WERI-Rb-1 (cell line): Measurements from ENCODE around the gene PRMT7.

Experiments
- DNase-seq: peaks from one replicate; pipeline ENCODE4 v3.0.0-alpha.2; 2020
- H3K27ac ChIP-seq: fragments of 250-450 bp; sonication (Bioruptor Pico); 2 replicates; pipeline ENCODE4 v1.5.1; 2020; ENCODE audit warnings: mild to moderate bottlenecking, moderate library complexity
- H3K27me3 ChIP-seq: fragments of 250-450 bp; sonication (Bioruptor Pico); 2 replicates; pipeline ENCODE4 v1.5.1; 2021; ENCODE audit warnings: mild to moderate bottlenecking, low read depth, moderate library complexity; ENCODE audit not compliant: insufficient read depth, severe bottlenecking
- H3K36me3 ChIP-seq: fragments of 250-450 bp; sonication (Bioruptor Pico); 2 replicates; pipeline ENCODE4 v1.5.1; 2020; ENCODE audit warnings: mild to moderate bottlenecking, moderate library complexity
- H3K4me3 ChIP-seq: 2 replicates; pipeline ENCODE4 v1.5.1; 2011; ENCODE audit warnings: low read depth, mild to moderate bottlenecking, control low read depth, low read length
- H3K9me3 ChIP-seq: fragments of 250-450 bp; sonication (Bioruptor Pico); 2 replicates; pipeline ENCODE4 v1.5.1; 2021; ENCODE audit warnings: mild to moderate bottlenecking, moderate library complexity; ENCODE audit not compliant: severe bottlenecking
- TF ChIP-seq, protein P1 (sequence below): IDR thresholded peaks from 2 replicates; pipeline ENCODE4 v1.5.1; 2011; ENCODE audit warnings: low read depth, mild to moderate bottlenecking, control low read depth, inconsistent platforms, low read length

PRMT7 gene

DNA sequence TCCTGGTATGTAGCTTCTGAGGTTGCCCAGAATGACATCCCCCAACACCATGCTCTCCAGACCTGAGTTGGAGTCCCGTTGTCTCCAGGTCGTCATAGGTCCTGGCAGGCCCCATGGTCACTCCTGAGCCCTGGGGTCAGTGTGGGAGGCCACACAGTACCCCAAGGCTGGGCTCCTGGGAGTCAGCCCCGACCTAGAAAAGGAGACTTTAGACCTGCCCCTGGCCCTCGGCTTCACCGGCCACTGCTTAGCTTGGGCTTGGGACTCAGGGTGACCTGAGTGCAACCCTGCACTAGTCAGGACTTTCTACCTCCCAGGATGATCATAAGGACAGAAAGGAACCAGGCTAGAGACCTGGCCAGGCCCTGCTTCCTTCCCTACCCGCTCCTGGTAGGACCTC lies 65.8 kb downstream of the PRMT7 start:
- H3K36me3 ChIP-seq: no peaks in the 10 kb centered on the region
- H3K4me3 ChIP-seq: no peak overlapping the region
- H3K27ac ChIP-seq: no peak overlapping the region
- TF ChIP-seq, protein P1, sequence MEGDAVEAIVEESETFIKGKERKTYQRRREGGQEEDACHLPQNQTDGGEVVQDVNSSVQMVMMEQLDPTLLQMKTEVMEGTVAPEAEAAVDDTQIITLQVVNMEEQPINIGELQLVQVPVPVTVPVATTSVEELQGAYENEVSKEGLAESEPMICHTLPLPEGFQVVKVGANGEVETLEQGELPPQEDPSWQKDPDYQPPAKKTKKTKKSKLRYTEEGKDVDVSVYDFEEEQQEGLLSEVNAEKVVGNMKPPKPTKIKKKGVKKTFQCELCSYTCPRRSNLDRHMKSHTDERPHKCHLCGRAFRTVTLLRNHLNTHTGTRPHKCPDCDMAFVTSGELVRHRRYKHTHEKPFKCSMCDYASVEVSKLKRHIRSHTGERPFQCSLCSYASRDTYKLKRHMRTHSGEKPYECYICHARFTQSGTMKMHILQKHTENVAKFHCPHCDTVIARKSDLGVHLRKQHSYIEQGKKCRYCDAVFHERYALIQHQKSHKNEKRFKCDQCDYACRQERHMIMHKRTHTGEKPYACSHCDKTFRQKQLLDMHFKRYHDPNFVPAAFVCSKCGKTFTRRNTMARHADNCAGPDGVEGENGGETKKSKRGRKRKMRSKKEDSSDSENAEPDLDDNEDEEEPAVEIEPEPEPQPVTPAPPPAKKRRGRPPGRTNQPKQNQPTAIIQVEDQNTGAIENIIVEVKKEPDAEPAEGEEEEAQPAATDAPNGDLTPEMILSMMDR: no peak
- no peak for DNase-seq
- H3K9me3 ChIP-seq: no peaks in the 10 kb centered on the region
- H3K27me3 ChIP-seq: no peaks in the 10 kb centered on the region

DNA sequence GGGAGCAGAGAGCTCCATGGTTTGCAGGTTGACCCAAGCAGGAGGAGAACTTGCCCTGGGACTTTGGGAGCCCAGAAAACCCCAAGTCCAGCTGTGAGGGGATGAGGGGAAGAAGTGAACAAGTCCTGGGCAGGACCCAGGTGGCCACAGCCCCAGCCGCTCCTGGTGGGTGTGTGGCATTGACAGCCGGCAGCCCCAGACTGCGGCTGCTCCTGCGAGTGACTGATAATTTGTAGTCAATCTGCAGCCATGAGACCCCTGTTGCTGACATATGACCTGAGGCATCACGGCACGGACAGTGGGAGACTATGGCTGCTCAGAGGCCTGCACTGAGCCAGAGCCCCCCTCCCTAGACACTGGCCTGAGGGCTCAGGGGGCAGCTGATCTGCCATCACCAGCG lies 66.4 kb downstream of the PRMT7 start:
- H3K4me3 ChIP-seq: no peak overlapping the region
- no peak for DNase-seq
- no peaks in the 10 kb centered on the region for H3K9me3 ChIP-seq
- TF ChIP-seq, protein P1: no peak
- H3K36me3 ChIP-seq: no peaks in the 10 kb centered on the region
- no peak overlapping the region for H3K27ac ChIP-seq
- no peaks in the 10 kb centered on the region for H3K27me3 ChIP-seq

DNA sequence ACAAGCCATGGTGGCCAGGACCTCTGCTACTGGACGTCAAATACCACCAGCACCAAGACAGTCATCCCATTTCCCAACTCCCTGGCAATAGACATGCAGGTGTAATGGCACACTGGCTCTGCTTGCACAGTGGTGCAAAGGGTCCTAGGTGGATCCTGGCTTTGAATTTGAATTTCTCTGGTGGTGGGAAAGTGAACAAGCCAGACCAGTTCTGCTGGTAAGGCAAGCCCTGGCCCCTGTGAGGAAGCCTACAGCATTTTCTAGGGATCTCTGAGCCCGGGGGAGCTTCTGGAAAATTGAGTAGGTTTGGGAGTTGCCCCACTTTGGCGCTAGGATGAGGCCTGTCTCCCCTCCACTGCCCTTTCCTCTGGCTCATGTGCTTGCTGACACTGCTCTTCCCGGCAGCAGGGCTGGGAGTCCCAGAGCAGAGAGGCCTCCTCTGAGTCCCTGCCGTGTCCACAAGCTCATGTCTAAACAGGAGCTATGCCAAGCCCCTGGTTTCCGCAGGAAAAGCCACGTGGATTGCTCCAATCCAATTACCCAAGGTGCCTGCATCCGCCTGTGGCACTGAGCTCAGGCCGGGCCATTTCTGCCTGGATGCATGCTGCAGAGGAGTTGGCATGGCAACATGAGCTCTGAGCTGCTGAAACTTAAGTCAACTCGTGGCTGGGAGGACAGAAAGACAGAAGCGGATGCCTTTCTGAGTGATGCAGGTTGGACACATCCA lies 67.0 kb downstream of the PRMT7 start:
- no peaks in the 10 kb centered on the region for H3K9me3 ChIP-seq
- H3K4me3 ChIP-seq: no peak overlapping the region
- H3K27me3 ChIP-seq: no peaks in the 10 kb centered on the region
- H3K36me3 ChIP-seq: no peaks in the 10 kb centered on the region
- no peak overlapping the region for H3K27ac ChIP-seq
- DNase-seq: no peak
- TF ChIP-seq, protein P1: no peak

DNA sequence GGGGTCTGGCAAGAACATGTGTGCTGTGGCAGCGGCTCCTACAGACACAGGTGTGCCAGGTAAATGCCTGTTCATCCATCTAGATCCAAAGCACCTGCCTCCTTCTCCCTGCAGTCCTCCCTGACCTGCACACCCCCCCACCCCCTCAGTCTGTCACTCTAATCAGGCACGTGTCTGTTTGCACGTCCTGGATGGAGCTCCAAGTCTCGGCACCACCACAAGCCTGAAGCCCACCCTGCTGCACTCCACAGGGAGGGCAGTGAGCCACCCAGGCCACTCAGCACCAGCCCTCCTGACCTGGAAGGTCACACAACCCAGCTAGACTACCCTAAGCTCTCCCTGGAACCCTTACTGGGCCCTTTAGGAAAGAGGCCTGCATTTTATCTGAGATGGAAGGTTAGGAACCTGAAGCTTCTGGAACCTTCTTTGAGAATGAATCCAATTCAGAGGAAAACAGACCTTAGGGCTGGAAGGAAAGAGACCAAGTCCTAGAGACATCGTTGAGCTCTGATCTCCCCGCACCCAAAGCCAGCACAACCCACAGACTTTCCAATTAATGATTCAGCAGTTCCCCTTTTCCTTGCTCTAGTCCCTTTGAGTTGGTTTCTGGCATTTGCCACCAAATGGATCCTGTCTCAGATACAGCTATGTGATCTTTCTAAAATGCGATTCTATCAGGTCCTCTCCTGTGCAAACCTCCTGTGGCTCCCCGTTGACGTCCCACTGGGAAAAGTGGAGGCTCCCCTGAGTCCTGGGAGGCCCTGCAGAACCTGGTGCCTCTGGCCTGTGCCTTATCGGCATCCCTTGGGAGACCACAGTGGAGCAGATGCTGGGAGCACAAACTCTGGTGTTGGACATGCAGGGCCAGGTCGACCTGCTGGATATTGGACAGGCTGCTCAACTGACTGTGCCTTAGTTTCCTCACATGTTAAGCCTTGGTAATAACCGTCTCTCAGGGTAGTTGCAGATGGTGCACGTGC lies 67.9 kb downstream of the PRMT7 start:
- TF ChIP-seq, protein P1: no peak
- Histone ChIP-seq H3K4me3 (no peak overlapping the region), H3K9me3 (no peaks in the 10 kb centered on the region), H3K27me3 (no peaks in the 10 kb centered on the region), H3K36me3 (no peaks in the 10 kb centered on the region), H3K27ac (no peak overlapping the region)
- DNase-seq: no peak

DNA sequence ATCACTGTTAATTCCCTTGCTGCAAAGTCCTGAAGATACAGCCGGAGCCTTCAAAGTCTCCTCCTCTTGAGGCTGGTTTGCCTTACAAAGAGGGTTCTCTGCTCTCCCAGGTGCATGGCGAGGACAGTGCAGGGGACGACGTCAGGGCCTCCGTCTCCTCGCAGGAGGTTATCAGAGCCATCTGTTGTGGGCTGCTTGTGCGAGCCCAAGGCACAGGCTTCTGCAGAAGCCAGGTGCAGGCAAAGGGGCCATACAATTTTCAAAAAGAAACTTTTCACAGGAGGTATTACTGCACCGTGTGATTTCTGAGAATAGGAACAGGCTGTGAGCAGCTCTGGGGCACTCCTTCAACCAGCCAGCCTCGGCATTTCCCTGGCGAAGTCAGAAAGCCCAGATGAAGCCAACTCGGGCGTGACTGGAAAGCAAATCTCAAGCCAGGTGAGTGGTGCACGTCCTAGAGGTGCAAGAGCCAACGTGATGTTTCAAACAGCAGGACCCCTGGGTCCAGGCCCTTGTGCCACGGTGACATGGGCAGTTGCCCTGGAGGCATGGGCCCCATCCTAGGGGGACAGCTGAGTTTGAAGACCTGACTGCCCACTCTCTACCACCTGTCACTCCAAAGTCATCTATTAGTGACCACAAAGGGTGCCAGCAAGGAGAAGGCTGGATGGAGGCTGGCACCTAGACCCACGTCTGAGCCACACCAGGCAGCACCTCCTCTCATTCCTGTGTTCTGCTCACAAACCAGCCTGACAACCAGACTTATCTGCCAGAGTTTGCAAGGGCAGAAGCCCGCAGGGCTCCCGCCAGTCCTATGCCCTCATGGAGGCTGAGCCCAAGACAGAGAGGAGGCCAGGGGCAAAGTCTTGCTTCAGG lies 68.9 kb downstream of the PRMT7 start:
- Histone ChIP-seq H3K27me3 (no peaks in the 10 kb centered on the region), H3K9me3 (no peaks in the 10 kb centered on the region), H3K27ac (no peak overlapping the region), H3K36me3 (no peaks in the 10 kb centered on the region), H3K4me3 (no peak overlapping the region)
- TF ChIP-seq, protein P1: no peak
- peak; percentile 45 for DNase-seq
